GM23248 (cell line): ENCODE data around the gene PRKCE. TPM values are rescaled to one million over a fixed set of nuclear protein-coding genes. Genes with fewer than 3 reads are reported as not detected.

Experiments used
- DNase-seq: peaks from one replicate; pipeline ENCODE4 v3.0.0-alpha.2; 2015
- H2AFZ ChIP-seq: fragments of 200-600 bp; sonication (generic); 2 replicates; pipeline ENCODE4 v1.6.1; 2016; ENCODE audit warnings: antibody characterized with exemption
- H3F3A ChIP-seq: fragments of 200-600 bp; sonication (generic); 2 replicates; pipeline ENCODE4 v1.6.1; 2016; ENCODE audit warnings: mild to moderate bottlenecking, antibody characterized with exemption, mixed run types; ENCODE audit not compliant: insufficient read depth
- H3K27ac ChIP-seq: fragments of 200-600 bp; sonication (generic); 2 replicates; pipeline ENCODE4 v1.5.1; 2016; ENCODE audit warnings: mild to moderate bottlenecking
- H3K27me3 ChIP-seq: fragments of 200-600 bp; sonication (generic); replicated peaks from 2 replicates; pipeline ENCODE4 v1.6.1; 2016; ENCODE audit warnings: mild to moderate bottlenecking; ENCODE audit not compliant: insufficient read depth
- H3K36me3 ChIP-seq: fragments of 200-600 bp; sonication (generic); 2 replicates; pipeline ENCODE4 v1.6.1; 2016; ENCODE audit warnings: low read depth, mild to moderate bottlenecking
- H3K4me1 ChIP-seq: fragments of 200-600 bp; sonication (generic); 2 replicates; pipeline ENCODE4 v1.6.1; 2016; ENCODE audit warnings: mild to moderate bottlenecking; ENCODE audit not compliant: insufficient read depth
- H3K4me2 ChIP-seq: fragments of 200-600 bp; sonication (generic); one replicate; pipeline ENCODE4 v1.6.1; 2016; ENCODE audit warnings: mild to moderate bottlenecking; ENCODE audit not compliant: unreplicated experiment
- H3K4me3 ChIP-seq: fragments of 200-600 bp; sonication (generic); 2 replicates; pipeline ENCODE4 v1.5.1; 2016; ENCODE audit warnings: mild to moderate bottlenecking
- H3K79me2 ChIP-seq: fragments of 200-600 bp; sonication (generic); 2 replicates; pipeline ENCODE4 v1.6.1; 2016; ENCODE audit warnings: mild to moderate bottlenecking; ENCODE audit not compliant: insufficient read depth
- H3K9ac ChIP-seq: fragments of 200-600 bp; sonication (generic); 2 replicates; pipeline ENCODE4 v1.6.1; 2016; ENCODE audit warnings: mild to moderate bottlenecking
- H3K9me2 ChIP-seq: fragments of 200-600 bp; sonication (generic); 2 replicates; pipeline ENCODE4 v1.6.1; 2016; ENCODE audit warnings: mixed run types, mild to moderate bottlenecking, moderate library complexity; ENCODE audit not compliant: insufficient read depth
- H3K9me3 ChIP-seq: fragments of 200-600 bp; sonication (generic); one replicate; pipeline ENCODE4 v1.6.1; 2017; ENCODE audit warnings: low read depth
- H4K20me1 ChIP-seq: fragments of 200-600 bp; sonication (generic); 2 replicates; pipeline ENCODE4 v1.6.0; 2016; ENCODE audit not compliant: insufficient read depth
- EZH2 ChIP-seq: fragments of 200-600 bp; sonication (generic); IDR thresholded peaks from 2 replicates; pipeline ENCODE4 v1.6.1; 2018; ENCODE audit warnings: antibody characterized with exemption, mild to moderate bottlenecking; ENCODE audit not compliant: insufficient read depth, poor library complexity, severe bottlenecking
- EZH2phosphoT487 ChIP-seq: fragments of 200-600 bp; sonication (generic); IDR thresholded peaks from 2 replicates; pipeline ENCODE4 v1.6.1; 2018; ENCODE audit warnings: antibody characterized with exemption, moderate library complexity, mild to moderate bottlenecking, low read depth; ENCODE audit not compliant: insufficient read depth
- WGBS, 2 experiments: methylation state at CpG; one replicate each; pipeline ENCODE4 v1.1.6; 2015 to 2017; ENCODE audit warnings: low lambda C conversion rate in 2 of 2, low coverage in 1 of 2; ENCODE audit errors: missing lambda C conversion rate in 2 of 2; 5-methylcytosine and 5-hydroxymethylcytosine counted together
- in situ Hi-C: fragments of 300-500 bp; cut with MboI; formaldehyde crosslinking; loops from 2 replicates; pipeline ENCODE4 v1.15.0; 2020
- polyA plus RNA-seq: library from polyadenylated mRNA; unstranded; fragments of >200 nt; fragmentation: Nextera tagmentation; extraction: Ambion mirVana; gene quantifications from 2 replicates; pipeline ENCODE4 v1.2.1, GENCODE V29; 2016
- total RNA-seq: library from RNA; depleted of rRNA; stranded (reverse); fragments of >200 nt; shearing (Covaris generic); gene quantifications from 2 replicates; pipeline ENCODE4 v1.2.3, GENCODE V29; 2014

PRKCE gene
- total and polyA plus RNA-seq, 2 experiments from 2014 or later, result 5.9 to 7.0 TPM

DNA sequence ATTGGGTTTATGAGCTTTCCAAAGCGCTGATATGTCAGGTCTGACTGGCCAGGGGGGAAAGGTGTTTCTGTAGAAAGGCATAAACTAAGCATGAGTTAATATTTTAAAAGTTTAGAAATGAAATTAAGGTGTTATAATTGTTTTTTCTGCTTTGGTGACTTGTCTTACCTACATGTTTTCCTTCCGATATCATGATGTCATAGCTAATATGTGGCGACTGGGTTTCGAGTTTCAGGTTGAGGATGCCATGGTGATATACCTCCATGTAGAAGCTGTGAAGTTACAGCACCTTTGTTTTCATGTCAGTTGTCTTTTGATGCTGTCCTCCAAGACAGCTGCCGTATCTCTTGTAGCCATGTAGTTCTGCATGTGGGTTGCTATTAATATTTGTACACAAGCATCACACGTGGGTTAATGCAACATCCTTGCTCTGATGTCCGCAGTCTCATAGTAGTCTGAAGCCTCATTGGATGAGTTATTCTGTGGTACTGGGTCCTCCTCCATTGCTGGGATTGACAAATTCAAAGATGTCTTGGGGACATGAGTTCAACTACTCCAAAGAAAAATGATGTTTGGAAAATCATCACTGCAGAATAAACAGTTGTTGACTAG, 230.6 kb downstream of the PRKCE start:
- Histone ChIP-seq H3K9me2 (no peaks in the 10 kb centered on the region), H3K36me3 (no peaks in the 10 kb centered on the region), H3K27ac (no peak overlapping the region), H3K9me3 (no peaks in the 10 kb centered on the region), H4K20me1 (no peaks in the 10 kb centered on the region), H3K27me3 (no peaks in the 10 kb centered on the region), H3K79me2 (no peaks in the 10 kb centered on the region; the same call in 1 of the 2 replicates), H3K4me3 (no peak overlapping the region), H3K4me2 (no peak overlapping the region), H3K4me1 (peaks cover 26% of the 10 kb centered on the region), H3K9ac (no peak overlapping the region), H2AFZ (no peak overlapping the region), H3F3A (no peaks in the 10 kb centered on the region)
- WGBS, 2 experiments, result 91 to 92% methylated on average over 7 of the region's 7 CpGs
- TF ChIP-seq EZH2phosphoT487, result no peak
- TF ChIP-seq EZH2, result no peak
- in situ Hi-C loops, result no loop called here
- no peak for DNase-seq

- no peak overlapping the region for H3K27ac ChIP-seq
- H3K9me2 ChIP-seq, result no peaks in the 10 kb centered on the region
- no peaks in the 10 kb centered on the region; the same call in 1 of the 2 replicates for H3K79me2 ChIP-seq
- H3K4me2 ChIP-seq, result peak overlapping the region; percentile 24
- H3K9me3 ChIP-seq, result no peaks in the 10 kb centered on the region
- peaks cover 28% of the 10 kb centered on the region for H3K4me1 ChIP-seq
- 43 to 44% methylated on average over 21 of the region's 21 CpGs for WGBS, 2 experiments
- in situ Hi-C loops, result no loop called here
- H2AFZ ChIP-seq, result no peak overlapping the region
- H3F3A ChIP-seq, result 0 out of 2 replicates have a peak, but pooled peaks cover 2% of the 10 kb centered on the region
- H3K4me3 ChIP-seq, result no peak overlapping the region
- no peaks in the 10 kb centered on the region for H3K27me3 ChIP-seq
- H3K9ac ChIP-seq, result no peak overlapping the region
- DNase-seq, result peak; percentile 65
- TF ChIP-seq EZH2phosphoT487 (no peak), EZH2 (no peak)
- no peaks in the 10 kb centered on the region for H3K36me3 ChIP-seq
- H4K20me1 ChIP-seq, result no peaks in the 10 kb centered on the region
Observed at GRCh38 chr2:45882707-45883602, 231.5 kb downstream of the PRKCE start.

DNA sequence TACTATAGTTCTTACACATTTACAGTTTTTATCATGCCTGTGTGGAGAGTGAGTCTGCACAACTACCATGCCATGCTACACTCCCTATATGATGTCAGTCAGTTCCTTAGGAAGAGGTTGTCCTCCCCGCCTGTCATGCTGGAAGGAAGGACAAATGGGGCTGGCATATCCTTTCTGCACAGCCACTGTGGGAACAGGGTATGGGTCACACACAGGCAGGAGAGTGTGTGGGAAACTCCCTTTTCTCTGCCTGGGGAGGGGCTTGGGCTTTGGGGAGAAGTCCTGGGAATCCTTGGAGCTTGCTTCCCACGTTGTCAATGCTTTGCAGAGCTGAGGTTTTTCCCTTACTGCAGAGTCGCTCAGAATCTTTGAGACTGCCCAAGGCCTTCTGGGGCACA, 232.1 kb downstream of the PRKCE start:
- no peaks in the 10 kb centered on the region for H3K9me2 ChIP-seq
- H3K27ac ChIP-seq, result no peak overlapping the region
- in situ Hi-C loops, result no loop called here
- no peak for TF ChIP-seq EZH2phosphoT487
- no peak for TF ChIP-seq EZH2
- no peaks in the 10 kb centered on the region; the same call in 1 of the 2 replicates for H3K79me2 ChIP-seq
- no peak overlapping the region for H3K4me2 ChIP-seq
- H2AFZ ChIP-seq, result no peak overlapping the region
- no peaks in the 10 kb centered on the region for H4K20me1 ChIP-seq
- 0 out of 2 replicates have a peak, but pooled peaks cover 3% of the 10 kb centered on the region for H3F3A ChIP-seq
- no peaks in the 10 kb centered on the region for H3K9me3 ChIP-seq
- H3K4me1 ChIP-seq, result peaks cover 35% of the 10 kb centered on the region
- no peak for DNase-seq
- H3K4me3 ChIP-seq, result no peak overlapping the region
- 45 to 47% methylated on average over 3 of the region's 3 CpGs for WGBS, 2 experiments
- no peaks in the 10 kb centered on the region for H3K36me3 ChIP-seq
- no peak overlapping the region for H3K9ac ChIP-seq
- H3K27me3 ChIP-seq, result no peaks in the 10 kb centered on the region

- no peak overlapping the region for H3K9ac ChIP-seq
- no peak overlapping the region for H3K4me2 ChIP-seq
- H3K36me3 ChIP-seq, result no peaks in the 10 kb centered on the region
- TF ChIP-seq EZH2 (no peak), EZH2phosphoT487 (no peak)
- DNase-seq, result no peak
- H3K4me1 ChIP-seq, result peaks cover 38% of the 10 kb centered on the region
- no peak overlapping the region for H3K27ac ChIP-seq
- no peak overlapping the region for H3K4me3 ChIP-seq
- 47 to 52% methylated on average over 2 of the region's 2 CpGs for WGBS, 2 experiments
- no peaks in the 10 kb centered on the region for H3K27me3 ChIP-seq
- no peaks in the 10 kb centered on the region for H3K9me3 ChIP-seq
- no peak overlapping the region for H2AFZ ChIP-seq
- 0 out of 2 replicates have a peak, but pooled peaks cover 3% of the 10 kb centered on the region for H3F3A ChIP-seq
- H3K79me2 ChIP-seq, result no peaks in the 10 kb centered on the region; the same call in 1 of the 2 replicates
- no peaks in the 10 kb centered on the region for H4K20me1 ChIP-seq
- in situ Hi-C loops, result no loop called here
- no peaks in the 10 kb centered on the region for H3K9me2 ChIP-seq
Observed at GRCh38 chr2:45884126-45884525, 232.7 kb downstream of the PRKCE start.
